GM12878 (cell line): ENCODE results near the gene ARHGEF3. TPM values are rescaled to one million over a fixed set of nuclear protein-coding genes. Genes with fewer than 3 reads are reported as not detected.
A peak's percentile ranks its signal among the peaks of the same experiment; 100 is the strongest.

Source experiments
- ATAC-seq: fragments of 200-7000 bp; cut with Tn5 transposase; 3 replicates; pipeline ENCODE4 v1.9.1; 2020; ENCODE audit warnings: mild to moderate bottlenecking, moderate library complexity
- BruUV-seq: library from RNA; stranded (reverse); fragments of 400-500 nt; replicated peaks from 2 replicates; lab custom pipeline; 2021; lab: Mats Ljungman, UMichigan
- CTCF ChIA-PET: fragments of 300-600 bp; sonication (Branson Sonifier 250); formaldehyde crosslinking; extraction: SDS; loops from one replicate; lab custom pipeline; 2021; ENCODE audit warnings: inconsistent platforms; lab: Yijun Ruan, JAX
- POLR2A ChIA-PET: fragments of 350-600 bp; formaldehyde crosslinking; extraction: SDS; loops from one replicate; lab custom pipeline; 2021; ENCODE audit warnings: inconsistent platforms; lab: Charles Lee
- RAD21 ChIA-PET: fragments of 300-600 bp; sonication (Branson Sonifier 250); formaldehyde crosslinking; loops from one replicate; lab custom pipeline; 2023; ENCODE audit warnings: antibody characterized with exemption; ENCODE audit not compliant: unreplicated experiment; lab: Charles Lee
- SMC1A ChIA-PET: fragments of 300-600 bp; sonication (Branson Sonifier 250); formaldehyde crosslinking; loops from one replicate; lab custom pipeline; 2023; ENCODE audit not compliant: unreplicated experiment, uncharacterized antibody; lab: Charles Lee
- DNase-seq: peaks from one replicate; pipeline ENCODE4 v3.0.0-alpha.2; 2011; ENCODE audit warnings: low read depth, low spot score
- FAIRE-seq: peaks from 3 replicates; lab custom pipeline; 2011; peaks lifted over from hg19 to GRCh38; lab: Jason Lieb, UNC
- H2AFZ ChIP-seq: 2 replicates; pipeline ENCODE4 v1.6.0; 2011; ENCODE audit warnings: low read depth, low read length, control low read depth; ENCODE audit not compliant: control insufficient read depth
- H3K27ac ChIP-seq: 2 replicates; pipeline ENCODE4 v1.5.1; 2011; ENCODE audit warnings: control low read depth; ENCODE audit not compliant: control insufficient read depth, insufficient read depth
- H3K27me3 ChIP-seq, 2 experiments: replicated peaks in 1 of 2; 2 replicates each; pipeline versions ENCODE4 v1.6.0 to v1.6.1; 2011; ENCODE audit warnings: low read length in 1 of 2; ENCODE audit not compliant: control insufficient read depth in 2 of 2, insufficient read depth in 2 of 2
- H3K36me3 ChIP-seq, 2 experiments: 2 replicates each; pipeline ENCODE4 v1.5.1; 2011; ENCODE audit warnings: low read length in 1 of 2; ENCODE audit not compliant: control insufficient read depth in 2 of 2, insufficient read depth in 2 of 2
- H3K4me1 ChIP-seq: 2 replicates; pipeline ENCODE4 v1.6.1; 2011; ENCODE audit warnings: mild to moderate bottlenecking, low read length, moderate library complexity, mixed read lengths; ENCODE audit not compliant: control insufficient read depth, insufficient read depth
- H3K4me2 ChIP-seq: 2 replicates; pipeline ENCODE4 v1.6.0; 2011; ENCODE audit warnings: control low read depth; ENCODE audit not compliant: control insufficient read depth, insufficient read depth
- H3K4me3 ChIP-seq: fragments of 200-600 bp; sonication (generic); 2 replicates; pipeline ENCODE4 v1.5.1; 2016
- H3K79me2 ChIP-seq: 2 replicates; pipeline ENCODE4 v1.6.0; 2011; ENCODE audit warnings: low read length; ENCODE audit not compliant: control insufficient read depth, insufficient read depth
- H3K9ac ChIP-seq: 2 replicates; pipeline ENCODE4 v1.8.0; 2011; ENCODE audit warnings: low read length, control low read depth, mixed read lengths; ENCODE audit not compliant: control insufficient read depth, insufficient read depth
- H3K9me3 ChIP-seq: replicated peaks from 3 replicates; pipeline ENCODE4 v1.5.1; 2011; ENCODE audit warnings: mild to moderate bottlenecking, low read length; ENCODE audit not compliant: control insufficient read depth, insufficient read depth
- H4K20me1 ChIP-seq: 2 replicates; pipeline ENCODE4 v1.6.0; 2011; ENCODE audit not compliant: control insufficient read depth, insufficient read depth
- CBX5 ChIP-seq: sonication (generic); IDR thresholded peaks from 2 replicates; pipeline ENCODE4 v1.6.1; 2016; ENCODE audit warnings: low read depth, moderate library complexity, mild to moderate bottlenecking, inconsistent platforms
- CREB1 ChIP-seq: IDR thresholded peaks from 2 replicates; pipeline ENCODE4 v1.6.1; 2012; ENCODE audit warnings: low read depth, mild to moderate bottlenecking, inconsistent platforms
- EP300 ChIP-seq, 2 experiments: fragments of 150-350 bp in 1 of 2; IDR thresholded peaks; 2 replicates each; pipeline ENCODE4 v1.6.1; 2011 to 2012; ENCODE audit warnings: low read depth in 2 of 2, low read length in 2 of 2, borderline replicate concordance in 1 of 2, improper control_type of control experiment in 1 of 2, inconsistent platforms in 1 of 2; ENCODE audit not compliant: control insufficient read depth in 1 of 2
- KAT2A ChIP-seq: conservative IDR thresholded peaks from 2 replicates; pipeline ENCODE4 v1.6.1; 2011; ENCODE audit warnings: low read depth, low read length; ENCODE audit not compliant: control insufficient read depth
- MEF2A ChIP-seq: IDR thresholded peaks from 2 replicates; pipeline ENCODE4 v1.6.1; 2011; ENCODE audit warnings: low read depth, mild to moderate bottlenecking, low read length, moderate library complexity; ENCODE audit not compliant: insufficient read depth
- MTA2 ChIP-seq: fragments of 450-650 bp; IDR thresholded peaks from 2 replicates; pipeline ENCODE4 v1.6.1; 2016; ENCODE audit warnings: low read depth, mild to moderate bottlenecking, moderate library complexity
- SIX5 ChIP-seq: IDR thresholded peaks from 2 replicates; pipeline ENCODE4 v1.6.1; 2011; ENCODE audit warnings: mild to moderate bottlenecking, low read depth, low read length, moderate library complexity; ENCODE audit not compliant: severe bottlenecking
- SRF ChIP-seq, 2 experiments: IDR thresholded peaks; 2 replicates each; pipeline ENCODE4 v1.6.1; 2011; ENCODE audit warnings: low read depth in 2 of 2, low read length in 2 of 2, mild to moderate bottlenecking in 1 of 2, moderate library complexity in 1 of 2
- TBL1XR1 ChIP-seq: IDR thresholded peaks from 2 replicates; pipeline ENCODE4 v1.6.1; 2012; ENCODE audit warnings: low read depth, low read length, improper control_type of control experiment
- ZNF274 ChIP-seq: IDR thresholded peaks from one replicate; pipeline ENCODE4 v1.8.0; 2011; ENCODE audit not compliant: insufficient read length, insufficient read depth
- WGBS: methylation state at CpG from one replicate; pipeline ENCODE4 v1.1.6; 2016; ENCODE audit warnings: low lambda C conversion rate; ENCODE audit not compliant: insufficient replicate concordance, insufficient coverage; ENCODE audit errors: missing lambda C conversion rate; 5-methylcytosine and 5-hydroxymethylcytosine counted together
- in situ Hi-C: fragments of 300-500 bp; cut with MboI; formaldehyde crosslinking; loops from 9 replicates; pipeline ENCODE4 v1.14.3; 2018; ENCODE audit warnings: mixed read lengths
- intact Hi-C: fragments of 100-400 bp; cut with micrococcal nuclease; formaldehyde crosslinking; loops from one replicate; pipeline ENCODE4 v1.14.2; 2022; ENCODE audit not compliant: unreplicated experiment
- polyA plus RNA-seq, 11 experiments: library from polyadenylated mRNA; depleted of rRNA in 4 of 11; unstranded in 6 of 11; stranded (reverse) in 5 of 11; fragments of >200 nt; fragmentation: Nextera tagmentation in 4 of 11; fragmentation: Illumina TruSeq in 1 of 11; extraction: Ambion mirVana in 4 of 11; extraction: Trizol in 1 of 11; gene quantifications; 1 replicate in 1 of 11; 2 replicates in 10 of 11; pipeline versions ENCODE4 v1.2.1 to v1.2.3, GENCODE V29; 2011 to 2016; ENCODE audit warnings: inconsistent platforms in 2 of 11, missing spikeins in 2 of 11, low read depth in 1 of 11
- total RNA-seq, 4 experiments: library from RNA; depleted of rRNA in 3 of 4; stranded (reverse); fragments of >200 nt in 3 of 4; fragmentation: Illumina TruSeq in 1 of 4; extraction: Trizol in 1 of 4; gene quantifications; 2 replicates each; pipeline versions ENCODE4 v1.2.1 to v1.2.3, GENCODE V29; 2013 to 2021
- TF ChIP-seq, protein P1 (sequence below): fragments of 450-650 bp; IDR thresholded peaks from 2 replicates; pipeline ENCODE4 v1.6.1; 2016; ENCODE audit warnings: mild to moderate bottlenecking, moderate library complexity, borderline replicate concordance
- TF ChIP-seq, protein P2 (sequence below): IDR thresholded peaks from 2 replicates; pipeline ENCODE4 v1.6.1; 2012; ENCODE audit warnings: low read depth, low read length, improper control_type of control experiment

The ARHGEF3 gene
- total and polyA plus RNA-seq, 10 of the 15 experiments (the other 5 are each of a cell fraction or from before 2014, with no cell fraction given) = 21.8 to 78.7 (median 56.2) TPM

GRCh38 chr3:56817646-56818045 lies 15.9 kb upstream of the ARHGEF3 start:
- FAIRE-seq = no peak
- in situ Hi-C loops = no loop called here

GRCh38 chr3:56816061-56816460 lies 14.3 kb upstream of the ARHGEF3 start:
- H3K79me2 ChIP-seq = no peaks in the 10 kb centered on the region
- ATAC-seq (no peak), FAIRE-seq (peak; percentile 18), DNase-seq (no peak)
- no peaks in the 10 kb centered on the region for H3K36me3 ChIP-seq
- H3K27me3 ChIP-seq = peaks cover 0 to 2% of the 10 kb centered on the region in 2 experiments; a peak in 1 of 4 replicates
- CTCF ChIA-PET = interaction anchor here (1.0 to 5.0 kb wide), 7 partner anchors 8 to 180 kb away, joined by 3 to 24 read pairs (median 6); partner anchors contain the start of gene ARHGEF3
- H2AFZ ChIP-seq = no peak overlapping the region
- no peaks in the 10 kb centered on the region for H3K9me3 ChIP-seq
- SMC1A ChIA-PET = interaction anchor here (1.0 to 6.4 kb wide), 6 partner anchors 9 to 174 kb away, joined by 3 to 39 read pairs (median 5); no protein-coding TSS in a partner anchor
- no peaks in the 10 kb centered on the region for H3K4me1 ChIP-seq
- intact Hi-C loops = no loop called here
- POLR2A ChIA-PET = interaction anchor here (0.6 kb wide), 1 partner anchor 66 kb away, joined by 3 read pairs; no protein-coding TSS in a partner anchor
- H3K27ac ChIP-seq = no peak overlapping the region
- BruUV-seq = no TSS peak
- RAD21 ChIA-PET = interaction anchor here (0.8 to 3.0 kb wide), 3 partner anchors 14 to 172 kb away, joined by 3 to 9 read pairs (median 5); no protein-coding TSS in a partner anchor
- no peak overlapping the region for H3K4me3 ChIP-seq
- in situ Hi-C loops = no loop called here
- no peak overlapping the region for H3K4me2 ChIP-seq
- H3K9ac ChIP-seq = no peak overlapping the region
- H4K20me1 ChIP-seq = peaks cover 4% of the 10 kb centered on the region
- TF ChIP-seq, protein P1, sequence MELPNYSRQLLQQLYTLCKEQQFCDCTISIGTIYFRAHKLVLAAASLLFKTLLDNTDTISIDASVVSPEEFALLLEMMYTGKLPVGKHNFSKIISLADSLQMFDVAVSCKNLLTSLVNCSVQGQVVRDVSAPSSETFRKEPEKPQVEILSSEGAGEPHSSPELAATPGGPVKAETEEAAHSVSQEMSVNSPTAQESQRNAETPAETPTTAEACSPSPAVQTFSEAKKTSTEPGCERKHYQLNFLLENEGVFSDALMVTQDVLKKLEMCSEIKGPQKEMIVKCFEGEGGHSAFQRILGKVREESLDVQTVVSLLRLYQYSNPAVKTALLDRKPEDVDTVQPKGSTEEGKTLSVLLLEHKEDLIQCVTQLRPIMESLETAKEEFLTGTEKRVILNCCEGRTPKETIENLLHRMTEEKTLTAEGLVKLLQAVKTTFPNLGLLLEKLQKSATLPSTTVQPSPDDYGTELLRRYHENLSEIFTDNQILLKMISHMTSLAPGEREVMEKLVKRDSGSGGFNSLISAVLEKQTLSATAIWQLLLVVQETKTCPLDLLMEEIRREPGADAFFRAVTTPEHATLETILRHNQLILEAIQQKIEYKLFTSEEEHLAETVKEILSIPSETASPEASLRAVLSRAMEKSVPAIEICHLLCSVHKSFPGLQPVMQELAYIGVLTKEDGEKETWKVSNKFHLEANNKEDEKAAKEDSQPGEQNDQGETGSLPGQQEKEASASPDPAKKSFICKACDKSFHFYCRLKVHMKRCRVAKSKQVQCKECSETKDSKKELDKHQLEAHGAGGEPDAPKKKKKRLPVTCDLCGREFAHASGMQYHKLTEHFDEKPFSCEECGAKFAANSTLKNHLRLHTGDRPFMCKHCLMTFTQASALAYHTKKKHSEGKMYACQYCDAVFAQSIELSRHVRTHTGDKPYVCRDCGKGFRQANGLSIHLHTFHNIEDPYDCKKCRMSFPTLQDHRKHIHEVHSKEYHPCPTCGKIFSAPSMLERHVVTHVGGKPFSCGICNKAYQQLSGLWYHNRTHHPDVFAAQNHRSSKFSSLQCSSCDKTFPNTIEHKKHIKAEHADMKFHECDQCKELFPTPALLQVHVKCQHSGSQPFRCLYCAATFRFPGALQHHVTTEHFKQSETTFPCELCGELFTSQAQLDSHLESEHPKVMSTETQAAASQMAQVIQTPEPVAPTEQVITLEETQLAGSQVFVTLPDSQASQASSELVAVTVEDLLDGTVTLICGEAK = no peak
- TF ChIP-seq SIX5 = no peak
- TF ChIP-seq EP300 (IDR thresholded peaks at IDR 0.05; ENCODE audit: borderline replicate concordance in 1 of 2, control insufficient read depth in 1 of 2, low read depth in 2 of 2, low read length in 2 of 2) = no peak
- TF ChIP-seq MEF2A = no peak
- TF ChIP-seq SRF (IDR thresholded peaks at IDR 0.05; ENCODE audit: low read depth in 2 of 2, low read length in 2 of 2) = no peak
- no peak for TF ChIP-seq ZNF274
- no peak for TF ChIP-seq CREB1
- no peak for TF ChIP-seq KAT2A
- no peak for TF ChIP-seq TBL1XR1
- no peak for TF ChIP-seq MTA2
- TF ChIP-seq CBX5 = no peak

More at GRCh38 chr3:56817646-56818045, 15.9 kb upstream of the ARHGEF3 start:
- H3K36me3 ChIP-seq = no peaks in the 10 kb centered on the region
- no peaks in the 10 kb centered on the region for H3K9me3 ChIP-seq
- ChIA-PET SMC1A (interaction anchor here (0.8 to 3.7 kb wide), 11 partner anchors 9 to 172 kb away, joined by 3 to 13 read pairs (median 4); partner anchors contain the start of gene ARHGEF3), CTCF (interaction anchor here (0.6 to 5.0 kb wide), 11 partner anchors 8 to 171 kb away, joined by 3 to 24 read pairs (median 3); partner anchors contain the start of gene ARHGEF3), POLR2A (interaction anchor here (1.2 kb wide), 1 partner anchor 9 kb away, joined by 4 read pairs; no protein-coding TSS in a partner anchor), RAD21 (interaction anchor here (0.6 to 3.0 kb wide), 6 partner anchors 13 to 170 kb away, joined by 3 to 9 read pairs (median 4); no protein-coding TSS in a partner anchor)
- DNase-seq = no peak
- no peak overlapping the region for H2AFZ ChIP-seq
- H4K20me1 ChIP-seq = peaks cover 4% of the 10 kb centered on the region
- H3K4me3 ChIP-seq = no peak overlapping the region
- intact Hi-C loops = no loop called here
- no peak overlapping the region for H3K27ac ChIP-seq
- no TSS peak for BruUV-seq
- TF ChIP-seq, protein P2, sequence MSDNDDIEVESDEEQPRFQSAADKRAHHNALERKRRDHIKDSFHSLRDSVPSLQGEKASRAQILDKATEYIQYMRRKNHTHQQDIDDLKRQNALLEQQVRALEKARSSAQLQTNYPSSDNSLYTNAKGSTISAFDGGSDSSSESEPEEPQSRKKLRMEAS = no peak
- H3K4me1 ChIP-seq = no peaks in the 10 kb centered on the region
- no peak overlapping the region for H3K4me2 ChIP-seq
- no peak for ATAC-seq
- no peaks in the 10 kb centered on the region for H3K79me2 ChIP-seq
- H3K9ac ChIP-seq = no peak overlapping the region
- peaks cover 0 to 2% of the 10 kb centered on the region in 2 experiments; a peak in 1 of 4 replicates for H3K27me3 ChIP-seq
- WGBS = 8% methylated on average over 4 of the region's 4 CpGs
